Breast epithelium (tissue), 4 donors: ENCODE data around the gene ALOXE3. TPM values are rescaled to one million over a fixed set of nuclear protein-coding genes. Genes with fewer than 3 reads are reported as not detected.
A peak's percentile ranks its signal among the peaks of the same experiment; 100 is the strongest.

Experiments used
- DNase-seq, 2 donors: peaks; one replicate each; pipeline ENCODE4 v3.0.0-alpha.2; 2019; ENCODE audit warnings: low spot score in 2 of 2
- H3K27ac ChIP-seq, 2 donors: fragments of 200-600 bp; sonication (generic) in 1 of 2; one replicate each; pipeline ENCODE4 v1.5.1; 2016 to 2019; ENCODE audit warnings: mild to moderate bottlenecking in 1 of 2
- H3K27me3 ChIP-seq, 2 donors: fragments of 200-600 bp; sonication (generic) in 1 of 2; one replicate each; pipeline versions ENCODE4 v1.5.1 to v1.6.0; 2017 to 2019; ENCODE audit warnings: control low read depth in 1 of 2, mild to moderate bottlenecking in 1 of 2
- H3K36me3 ChIP-seq: fragments of 200-600 bp; one replicate; pipeline ENCODE4 v1.5.1; 2019
- H3K4me1 ChIP-seq, 2 donors: fragments of 200-600 bp; sonication (generic); one replicate each; pipeline ENCODE4 v1.5.1; 2016 to 2019; ENCODE audit warnings: control low read depth in 1 of 2
- H3K4me3 ChIP-seq, 3 donors: fragments of 200-600 bp; sonication (generic); 1 replicate in 2 of 3; 2 replicates in 1 of 3; pipeline ENCODE4 v1.5.1; 2016 to 2019; ENCODE audit warnings: mild to moderate bottlenecking in 3 of 3, moderate library complexity in 2 of 3
- H3K9me3 ChIP-seq, 2 donors: fragments of 200-600 bp; sonication (generic) in 1 of 2; one replicate each; pipeline ENCODE4 v1.5.1; 2016 to 2019; ENCODE audit warnings: control low read depth in 1 of 2
- CTCF ChIP-seq, 3 donors: fragments of 450-650 bp; IDR thresholded peaks; one replicate each; pipeline ENCODE4 v1.5.1; 2016 to 2017; ENCODE audit warnings: antibody characterized with exemption in 3 of 3, mild to moderate bottlenecking in 3 of 3, moderate library complexity in 3 of 3
- POLR2A ChIP-seq: fragments of 450-650 bp; IDR thresholded peaks from one replicate; pipeline ENCODE4 v1.6.1; 2016; ENCODE audit warnings: antibody characterized with exemption, mild to moderate bottlenecking, moderate library complexity
- POLR2AphosphoS5 ChIP-seq, 3 donors: sonication (generic); formaldehyde crosslinking; IDR thresholded peaks; one replicate each; pipeline ENCODE4 v1.6.1; 2017; ENCODE audit warnings: antibody characterized with exemption in 3 of 3
- intact Hi-C: fragments of 100-400 bp; cut with DNase I; formaldehyde crosslinking; loops from one replicate; pipeline ENCODE4 v1.15.1; 2023; ENCODE audit warnings: low total_unique reads
- total RNA-seq, 3 donors: library from RNA; depleted of rRNA; stranded (reverse); fragments of >200 nt; gene quantifications; one replicate each; pipeline ENCODE4 v1.1.0, GENCODE V29; 2016

The ALOXE3 gene
- under 1 TPM in 1 of 3 donors, not detected in 2; 0.73 TPM for total RNA-seq

GRCh38 chr17:8117980-8118768 is at the start of gene ALOXE3:
Gene ALOXE3 (minus strand): TSS chr17:8118514. CDS start chr17:8117990, 524 bp downstream.
- Histone ChIP-seq H3K4me1 (peaks cover 7 to 18% of the 10 kb centered on the region in 2 donors), H3K27ac (peak within 1 kb of the TSS; percentile 92 to 94), H3K36me3 (no peaks in the 10 kb centered on the region), H3K27me3 (peaks cover 0 to 6% of the 10 kb centered on the region in 2 donors), H3K9me3 (no peaks in the 10 kb centered on the region), H3K4me3 (peak within 1 kb of the TSS; percentile 43 to 71 (median 66))
- intact Hi-C loops = no loop called here
- DNase-seq = peak in 1 of 2 donors; percentile 73
- peak in 2 of 3 donors; percentile 8 to 30 for TF ChIP-seq POLR2AphosphoS5 (IDR thresholded peaks at IDR 0.05)
- TF ChIP-seq POLR2A = no peak

GRCh38 chr17:8167526-8167925 is 49.2 kb upstream of the ALOXE3 start:
- intact Hi-C loops = no loop called here
- no peak for DNase-seq
- H3K27me3 ChIP-seq = no peaks in the 10 kb centered on the region
- H3K9me3 ChIP-seq = no peaks in the 10 kb centered on the region
- H3K27ac ChIP-seq = no peak overlapping the region
- no peaks in the 10 kb centered on the region for H3K36me3 ChIP-seq
- no peak overlapping the region for H3K4me3 ChIP-seq
- peaks cover 9 to 10% of the 10 kb centered on the region in 2 donors for H3K4me1 ChIP-seq
- TF ChIP-seq POLR2A (no peak), POLR2AphosphoS5 (IDR thresholded peaks at IDR 0.05) (no peak), CTCF (IDR thresholded peaks at IDR 0.05) (no peak)

- H3K4me1 ChIP-seq = peaks cover 9 to 11% of the 10 kb centered on the region in 2 donors
- no peaks in the 10 kb centered on the region for H3K36me3 ChIP-seq
- TF ChIP-seq CTCF (IDR thresholded peaks at IDR 0.05) = no peak
- no peak for TF ChIP-seq POLR2AphosphoS5 (IDR thresholded peaks at IDR 0.05)
- TF ChIP-seq POLR2A = no peak
- H3K4me3 ChIP-seq = no peak overlapping the region
- no peaks in the 10 kb centered on the region for H3K9me3 ChIP-seq
- H3K27ac ChIP-seq = peak overlapping the region; percentile 4 to 44
- H3K27me3 ChIP-seq = no peaks in the 10 kb centered on the region
- no peak for DNase-seq
- intact Hi-C loops = no loop called here
Observed at GRCh38 chr17:8166731-8167130, 48.4 kb upstream of the ALOXE3 start.

GRCh38 chr17:8164815-8165131 is 46.5 kb upstream of the ALOXE3 start:
- Histone ChIP-seq H3K9me3 (no peaks in the 10 kb centered on the region), H3K27me3 (no peaks in the 10 kb centered on the region), H3K4me3 (peak overlapping the region in 1 of 3 donors; percentile 47), H3K27ac (peak overlapping the region; percentile 99 to 100), H3K36me3 (no peaks in the 10 kb centered on the region), H3K4me1 (peaks cover 14 to 21% of the 10 kb centered on the region in 2 donors)
- no peak for DNase-seq
- TF ChIP-seq CTCF (IDR thresholded peaks at IDR 0.05) (no peak), POLR2A (no peak), POLR2AphosphoS5 (IDR thresholded peaks at IDR 0.05) (no peak)
- intact Hi-C loops = no loop called here

- TF ChIP-seq POLR2A (no peak), POLR2AphosphoS5 (IDR thresholded peaks at IDR 0.05) (peak in 1 of 3 donors; percentile 52)
- intact Hi-C loops = no loop called here
- peak overlapping the region in 1 of 3 donors; percentile 47 for H3K4me3 ChIP-seq
- no peaks in the 10 kb centered on the region for H3K36me3 ChIP-seq
- H3K27me3 ChIP-seq = no peaks in the 10 kb centered on the region
- H3K4me1 ChIP-seq = peaks cover 14 to 21% of the 10 kb centered on the region in 2 donors
- no peaks in the 10 kb centered on the region for H3K9me3 ChIP-seq
- peak in 1 of 2 donors; percentile 82 for DNase-seq
- H3K27ac ChIP-seq = peak overlapping the region; percentile 99 to 100
Observed at GRCh38 chr17:8163978-8164814, 45.9 kb upstream of the ALOXE3 start.
